Astrocyte (in vitro differentiated cells and primary cell): Measurements from ENCODE around the gene F8. TPM values are rescaled to one million over a fixed set of nuclear protein-coding genes. Genes with fewer than 3 reads are reported as not detected.

Experiments
- DNase-seq: peaks from one replicate; pipeline ENCODE4 v3.0.0-alpha.2; 2010; ENCODE audit warnings: low read depth
- FAIRE-seq: peaks from 2 replicates; lab custom pipeline; 2011; peaks lifted over from hg19 to GRCh38; lab: Jason Lieb, UNC
- H2AFZ ChIP-seq: 2 replicates; pipeline ENCODE4 v1.6.0; 2012; ENCODE audit warnings: low read depth, low read length, inconsistent platforms
- H3K27ac ChIP-seq: 2 replicates; pipeline ENCODE4 v1.5.1; 2011; ENCODE audit warnings: low read depth, low read length, inconsistent platforms
- H3K27me3 ChIP-seq: 2 replicates; pipeline ENCODE4 v1.6.0; 2011; ENCODE audit warnings: low read length, inconsistent platforms; ENCODE audit not compliant: insufficient read depth
- H3K36me3 ChIP-seq: 2 replicates; pipeline ENCODE4 v1.5.1; 2011; ENCODE audit warnings: low read length, inconsistent platforms; ENCODE audit not compliant: insufficient read depth
- H3K4me1 ChIP-seq: 2 replicates; pipeline ENCODE4 v1.5.1; 2011; ENCODE audit warnings: low read length, inconsistent platforms; ENCODE audit not compliant: insufficient read depth
- H3K4me2 ChIP-seq: 2 replicates; pipeline ENCODE4 v1.6.0; 2012; ENCODE audit warnings: low read length, inconsistent platforms
- H3K4me3 ChIP-seq: 2 replicates; pipeline ENCODE4 v1.5.1; 2011; ENCODE audit warnings: low read depth, mild to moderate bottlenecking, low read length, inconsistent platforms; ENCODE audit not compliant: insufficient read depth
- H3K79me2 ChIP-seq: 2 replicates; pipeline ENCODE4 v1.6.0; 2012; ENCODE audit warnings: mild to moderate bottlenecking, low read length, inconsistent platforms; ENCODE audit not compliant: insufficient read depth
- H3K9ac ChIP-seq: 2 replicates; pipeline ENCODE4 v1.6.0; 2012; ENCODE audit warnings: mild to moderate bottlenecking, low read length, inconsistent platforms
- H3K9me3 ChIP-seq: 2 replicates; pipeline ENCODE4 v1.5.1; 2012; ENCODE audit warnings: low read depth, mild to moderate bottlenecking, low read length, inconsistent platforms; ENCODE audit not compliant: insufficient read depth
- H4K20me1 ChIP-seq: 2 replicates; pipeline ENCODE4 v1.6.0; 2012; ENCODE audit warnings: low read length, inconsistent platforms; ENCODE audit not compliant: insufficient read depth
- H3K27ac Mint-ChIP-seq: one replicate; pipeline ENCODE4 v1.8.0; 2021; ENCODE audit warnings: mild to moderate bottlenecking, mixed read lengths; ENCODE audit not compliant: unreplicated experiment
- H3K27me3 Mint-ChIP-seq: one replicate; pipeline ENCODE4 v1.8.0; 2021; ENCODE audit warnings: low read depth, mixed read lengths; ENCODE audit not compliant: unreplicated experiment
- H3K36me3 Mint-ChIP-seq: one replicate; pipeline ENCODE4 v1.8.0; 2021; ENCODE audit warnings: low read depth, mixed read lengths; ENCODE audit not compliant: unreplicated experiment
- H3K4me1 Mint-ChIP-seq: one replicate; pipeline ENCODE4 v1.8.0; 2021; ENCODE audit warnings: low read depth, mixed read lengths; ENCODE audit not compliant: unreplicated experiment
- H3K4me3 Mint-ChIP-seq: one replicate; pipeline ENCODE4 v1.8.0; 2021; ENCODE audit warnings: mild to moderate bottlenecking, moderate library complexity, mixed read lengths; ENCODE audit not compliant: unreplicated experiment
- H3K9me3 Mint-ChIP-seq: one replicate; pipeline ENCODE4 v1.8.0; 2021; ENCODE audit warnings: mild to moderate bottlenecking, mixed read lengths; ENCODE audit not compliant: unreplicated experiment
- CTCF ChIP-seq: IDR thresholded peaks from 2 replicates; pipeline ENCODE4 v1.5.1; 2011; ENCODE audit warnings: low read depth, mild to moderate bottlenecking, inconsistent platforms, low read length, moderate library complexity; ENCODE audit not compliant: insufficient read depth
- EZH2 ChIP-seq: IDR thresholded peaks from 2 replicates; pipeline ENCODE4 v1.6.1; 2012; ENCODE audit warnings: mild to moderate bottlenecking, low read length, inconsistent platforms; ENCODE audit not compliant: insufficient read depth
- total RNA-seq: library from RNA; stranded (reverse); gene quantifications from 2 replicates; pipeline ENCODE4 v1.2.1, GENCODE V29; 2021

The F8 gene
- total RNA-seq, 1 donor from 2014 or later, result 2.5 TPM

DNA sequence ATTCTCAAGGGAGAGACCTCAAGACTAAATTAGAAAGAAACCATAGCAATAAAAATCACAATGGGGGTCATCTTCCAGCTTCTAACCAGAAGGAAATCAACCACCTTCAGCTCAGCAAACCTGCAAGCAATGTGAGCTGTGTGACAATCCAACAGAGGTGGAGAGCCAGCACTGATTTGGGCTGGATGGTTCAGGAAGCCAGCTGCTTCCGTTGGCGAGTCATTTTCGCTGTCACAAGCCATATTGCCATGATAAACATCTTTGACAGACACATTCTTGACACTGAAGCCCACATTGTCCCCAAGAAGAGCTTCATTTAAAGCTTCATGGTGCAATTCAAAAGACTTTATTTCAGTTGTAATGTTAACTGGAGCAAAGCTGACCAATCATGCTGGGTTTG is 113.7 kb downstream of the F8 start:
- TF ChIP-seq EZH2 (no peak), CTCF (no peak)
- Mint-ChIP-seq H3K4me3 (no peak overlapping the region), H3K36me3 (no peaks in the 10 kb centered on the region), H3K27ac (no peak overlapping the region), H3K27me3 (no peaks in the 10 kb centered on the region), H3K4me1 (no peaks in the 10 kb centered on the region), H3K9me3 (peaks cover 4% of the 10 kb centered on the region)
- Histone ChIP-seq H3K9me3 (no peaks in the 10 kb centered on the region), H4K20me1 (no peaks in the 10 kb centered on the region), H3K4me1 (no peaks in the 10 kb centered on the region), H3K4me2 (no peak overlapping the region), H3K27me3 (peaks cover 3% of the 10 kb centered on the region), H3K79me2 (no peaks in the 10 kb centered on the region), H3K27ac (no peak overlapping the region), H3K4me3 (no peak overlapping the region), H3K9ac (no peak overlapping the region), H3K36me3 (no peaks in the 10 kb centered on the region), H2AFZ (no peak overlapping the region)
- FAIRE-seq (no peak), DNase-seq (no peak)

- no peak overlapping the region for H3K27ac Mint-ChIP-seq
- no peaks in the 10 kb centered on the region for H3K27me3 Mint-ChIP-seq
- DNase-seq, result no peak
- H3K4me1 ChIP-seq, result no peaks in the 10 kb centered on the region
- no peaks in the 10 kb centered on the region for H3K79me2 ChIP-seq
- H3K9me3 Mint-ChIP-seq, result no peaks in the 10 kb centered on the region
- peaks cover 1% of the 10 kb centered on the region for H3K27me3 ChIP-seq
- H3K9me3 ChIP-seq, result no peaks in the 10 kb centered on the region
- no peak for TF ChIP-seq EZH2
- TF ChIP-seq CTCF, result no peak
- no peak overlapping the region for H3K9ac ChIP-seq
- H3K4me2 ChIP-seq, result no peak overlapping the region
- no peak overlapping the region for H3K27ac ChIP-seq
- H3K4me3 Mint-ChIP-seq, result no peak overlapping the region
- H3K4me1 Mint-ChIP-seq, result no peaks in the 10 kb centered on the region
- no peak overlapping the region for H3K4me3 ChIP-seq
- no peaks in the 10 kb centered on the region for H4K20me1 ChIP-seq
- no peaks in the 10 kb centered on the region for H3K36me3 Mint-ChIP-seq
- no peaks in the 10 kb centered on the region for H3K36me3 ChIP-seq
- no peak overlapping the region for H2AFZ ChIP-seq
- FAIRE-seq, result peak; percentile 43
These were observed 120.1 kb downstream of the F8 start for GRCh38 chrX:154902408-154902807.

DNA sequence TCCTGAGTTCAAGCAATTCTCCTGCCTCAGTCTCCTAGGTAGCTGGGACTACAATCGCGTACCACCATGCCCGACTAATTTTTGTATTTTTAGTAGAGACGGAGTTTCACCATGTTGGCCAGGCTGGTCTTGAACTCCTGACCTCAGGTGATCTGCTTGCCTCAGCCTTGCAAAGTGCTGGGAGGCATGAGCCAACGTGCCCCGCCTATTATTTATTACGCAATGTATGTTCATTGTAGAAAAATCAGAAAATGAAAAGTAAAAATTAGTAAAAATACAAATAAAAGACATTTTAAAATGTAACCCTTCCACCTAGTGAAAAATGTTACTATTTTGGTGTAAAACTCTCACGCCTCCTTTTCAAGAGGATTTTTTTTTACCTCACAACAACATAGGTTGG is 122.2 kb downstream of the F8 start:
- Mint-ChIP-seq H3K27ac (no peak overlapping the region), H3K36me3 (no peaks in the 10 kb centered on the region), H3K4me3 (no peak overlapping the region), H3K27me3 (no peaks in the 10 kb centered on the region), H3K9me3 (no peaks in the 10 kb centered on the region), H3K4me1 (peaks cover 2% of the 10 kb centered on the region)
- DNase-seq, result no peak
- Histone ChIP-seq H3K79me2 (no peaks in the 10 kb centered on the region), H3K36me3 (no peaks in the 10 kb centered on the region), H3K4me2 (no peak overlapping the region), H2AFZ (no peak overlapping the region), H4K20me1 (no peaks in the 10 kb centered on the region), H3K4me3 (no peak overlapping the region), H3K9me3 (no peaks in the 10 kb centered on the region), H3K27ac (no peak overlapping the region), H3K27me3 (no peaks in the 10 kb centered on the region), H3K9ac (no peak overlapping the region), H3K4me1 (no peaks in the 10 kb centered on the region)
- TF ChIP-seq EZH2, result no peak
- no peak for FAIRE-seq
